AG08396 (cell line): Measurements from ENCODE around the gene TMEM145.

ENCODE experiments used
- DNase-seq: peaks from one replicate; pipeline ENCODE4 v3.0.0; 2012; ENCODE audit warnings: low spot score, mixed read lengths

The TMEM145 gene

GRCh38 chr19:42362891-42363440 lies 49.9 kb downstream of the TMEM145 start:
- DNase-seq = no peak

- no peak for DNase-seq
These were observed 50.7 kb downstream of the TMEM145 start for GRCh38 chr19:42363614-42364346.

- no peak for DNase-seq
These were observed 53.6 kb downstream of the TMEM145 start for GRCh38 chr19:42366673-42367072.

- DNase-seq = no peak
These were observed 54.8 kb downstream of the TMEM145 start for GRCh38 chr19:42367929-42368328.

- DNase-seq = no peak
These were observed 55.3 kb downstream of the TMEM145 start for GRCh38 chr19:42368360-42368759.

GRCh38 chr19:42368765-42369164 lies 55.7 kb downstream of the TMEM145 start:
- DNase-seq = no peak

- no peak for DNase-seq
These were observed 56.4 kb downstream of the TMEM145 start for GRCh38 chr19:42369433-42370067.

- no peak for DNase-seq
These were observed 57.0 kb downstream of the TMEM145 start for GRCh38 chr19:42370068-42370520.

GRCh38 chr19:42370626-42371175 lies 57.6 kb downstream of the TMEM145 start:
- no peak for DNase-seq
